Astrocyte (in vitro differentiated cells and primary cell): Measurements from ENCODE around the gene CACNA2D1. TPM values are rescaled to one million over a fixed set of nuclear protein-coding genes. Genes with fewer than 3 reads are reported as not detected.

ENCODE experiments used
- DNase-seq: peaks from one replicate; pipeline ENCODE4 v3.0.0-alpha.2; 2010; ENCODE audit warnings: low read depth
- FAIRE-seq: peaks from 2 replicates; lab custom pipeline; 2011; peaks lifted over from hg19 to GRCh38; lab: Jason Lieb, UNC
- H2AFZ ChIP-seq: 2 replicates; pipeline ENCODE4 v1.6.0; 2012; ENCODE audit warnings: low read depth, low read length, inconsistent platforms
- H3K27ac ChIP-seq: 2 replicates; pipeline ENCODE4 v1.5.1; 2011; ENCODE audit warnings: low read depth, low read length, inconsistent platforms
- H3K27me3 ChIP-seq: 2 replicates; pipeline ENCODE4 v1.6.0; 2011; ENCODE audit warnings: low read length, inconsistent platforms; ENCODE audit not compliant: insufficient read depth
- H3K36me3 ChIP-seq: 2 replicates; pipeline ENCODE4 v1.5.1; 2011; ENCODE audit warnings: low read length, inconsistent platforms; ENCODE audit not compliant: insufficient read depth
- H3K4me1 ChIP-seq: 2 replicates; pipeline ENCODE4 v1.5.1; 2011; ENCODE audit warnings: low read length, inconsistent platforms; ENCODE audit not compliant: insufficient read depth
- H3K4me2 ChIP-seq: 2 replicates; pipeline ENCODE4 v1.6.0; 2012; ENCODE audit warnings: low read length, inconsistent platforms
- H3K4me3 ChIP-seq: 2 replicates; pipeline ENCODE4 v1.5.1; 2011; ENCODE audit warnings: low read depth, mild to moderate bottlenecking, low read length, inconsistent platforms; ENCODE audit not compliant: insufficient read depth
- H3K79me2 ChIP-seq: 2 replicates; pipeline ENCODE4 v1.6.0; 2012; ENCODE audit warnings: mild to moderate bottlenecking, low read length, inconsistent platforms; ENCODE audit not compliant: insufficient read depth
- H3K9ac ChIP-seq: 2 replicates; pipeline ENCODE4 v1.6.0; 2012; ENCODE audit warnings: mild to moderate bottlenecking, low read length, inconsistent platforms
- H3K9me3 ChIP-seq: 2 replicates; pipeline ENCODE4 v1.5.1; 2012; ENCODE audit warnings: low read depth, mild to moderate bottlenecking, low read length, inconsistent platforms; ENCODE audit not compliant: insufficient read depth
- H4K20me1 ChIP-seq: 2 replicates; pipeline ENCODE4 v1.6.0; 2012; ENCODE audit warnings: low read length, inconsistent platforms; ENCODE audit not compliant: insufficient read depth
- H3K27ac Mint-ChIP-seq: one replicate; pipeline ENCODE4 v1.8.0; 2021; ENCODE audit warnings: mild to moderate bottlenecking, mixed read lengths; ENCODE audit not compliant: unreplicated experiment
- H3K27me3 Mint-ChIP-seq: one replicate; pipeline ENCODE4 v1.8.0; 2021; ENCODE audit warnings: low read depth, mixed read lengths; ENCODE audit not compliant: unreplicated experiment
- H3K36me3 Mint-ChIP-seq: one replicate; pipeline ENCODE4 v1.8.0; 2021; ENCODE audit warnings: low read depth, mixed read lengths; ENCODE audit not compliant: unreplicated experiment
- H3K4me1 Mint-ChIP-seq: one replicate; pipeline ENCODE4 v1.8.0; 2021; ENCODE audit warnings: low read depth, mixed read lengths; ENCODE audit not compliant: unreplicated experiment
- H3K4me3 Mint-ChIP-seq: one replicate; pipeline ENCODE4 v1.8.0; 2021; ENCODE audit warnings: mild to moderate bottlenecking, moderate library complexity, mixed read lengths; ENCODE audit not compliant: unreplicated experiment
- H3K9me3 Mint-ChIP-seq: one replicate; pipeline ENCODE4 v1.8.0; 2021; ENCODE audit warnings: mild to moderate bottlenecking, mixed read lengths; ENCODE audit not compliant: unreplicated experiment
- EZH2 ChIP-seq: IDR thresholded peaks from 2 replicates; pipeline ENCODE4 v1.6.1; 2012; ENCODE audit warnings: mild to moderate bottlenecking, low read length, inconsistent platforms; ENCODE audit not compliant: insufficient read depth
- total RNA-seq: library from RNA; stranded (reverse); gene quantifications from 2 replicates; pipeline ENCODE4 v1.2.1, GENCODE V29; 2021
- TF ChIP-seq, protein P1 (sequence below): IDR thresholded peaks from 2 replicates; pipeline ENCODE4 v1.5.1; 2011; ENCODE audit warnings: low read depth, mild to moderate bottlenecking, inconsistent platforms, low read length, moderate library complexity; ENCODE audit not compliant: insufficient read depth

The CACNA2D1 gene
- total RNA-seq, 1 donor from 2014 or later, result 53.4 TPM

DNA sequence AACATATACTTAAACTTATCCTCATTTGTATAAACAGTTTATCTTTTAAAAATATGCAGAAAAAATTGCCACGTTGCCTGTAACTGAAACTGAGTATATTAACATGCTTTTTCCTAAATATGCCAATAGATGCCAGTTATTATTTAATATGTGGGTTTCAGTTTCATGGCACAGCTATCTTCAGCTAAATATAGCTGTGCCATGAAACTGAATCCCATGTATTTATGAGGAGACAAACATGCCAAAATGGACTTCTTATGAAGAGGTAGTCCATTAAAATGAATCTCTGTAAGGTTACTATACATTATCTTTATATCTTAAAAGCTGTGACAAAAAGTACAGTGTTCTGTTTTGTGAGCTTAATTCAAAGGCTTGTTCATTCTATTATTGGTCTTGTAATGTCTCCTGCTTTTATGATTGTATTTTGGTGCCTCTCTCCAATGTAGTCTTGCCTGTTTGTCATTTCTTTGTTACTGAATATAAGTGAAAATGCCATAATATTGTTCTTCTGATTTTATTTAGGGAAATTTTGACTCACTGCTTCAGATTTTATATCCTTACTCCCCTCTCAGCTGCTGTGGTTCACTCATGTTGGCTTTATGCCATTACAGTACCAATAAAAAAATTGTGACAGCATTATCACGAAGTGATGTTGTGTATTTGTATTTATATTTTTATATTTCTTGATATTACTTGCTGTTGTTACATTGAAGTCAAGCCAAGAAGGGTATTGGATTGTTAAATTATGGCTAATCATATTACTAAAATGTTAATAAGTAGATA is 34.3 kb upstream of the CACNA2D1 start:
- H3K27ac ChIP-seq, result no peak overlapping the region
- no peak for FAIRE-seq

DNA sequence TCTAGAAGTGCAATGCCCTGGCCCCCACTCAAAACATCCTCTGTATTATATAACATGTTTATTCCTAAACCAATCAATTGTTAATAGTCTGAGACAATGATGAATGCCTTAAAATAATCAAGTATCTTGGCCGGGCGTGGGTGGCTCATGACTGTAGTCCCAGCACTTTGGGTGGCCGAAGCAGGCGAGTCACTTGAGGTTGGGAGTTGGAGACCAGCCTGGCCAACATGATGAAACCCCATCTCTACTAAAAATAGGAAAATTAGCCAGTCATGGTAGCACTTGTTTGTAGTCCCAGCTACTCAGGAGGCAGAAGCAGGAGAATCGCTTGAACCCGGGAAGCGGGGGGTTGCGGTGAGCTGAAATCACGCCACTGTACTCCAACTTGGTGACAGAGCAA is 29.4 kb upstream of the CACNA2D1 start:
- no peaks in the 10 kb centered on the region for H3K4me1 Mint-ChIP-seq
- Histone ChIP-seq H3K9me3 (no peaks in the 10 kb centered on the region), H3K79me2 (no peaks in the 10 kb centered on the region), H3K27ac (no peak overlapping the region), H4K20me1 (no peaks in the 10 kb centered on the region), H3K4me3 (no peak overlapping the region), H3K9ac (no peak overlapping the region), H3K27me3 (no peaks in the 10 kb centered on the region), H3K4me2 (no peak overlapping the region), H2AFZ (no peak overlapping the region), H3K36me3 (no peaks in the 10 kb centered on the region), H3K4me1 (no peaks in the 10 kb centered on the region)
- no peak overlapping the region for H3K4me3 Mint-ChIP-seq
- no peaks in the 10 kb centered on the region for H3K36me3 Mint-ChIP-seq
- no peaks in the 10 kb centered on the region for H3K27me3 Mint-ChIP-seq
- no peaks in the 10 kb centered on the region for H3K9me3 Mint-ChIP-seq
- FAIRE-seq, result no peak
- no peak overlapping the region for H3K27ac Mint-ChIP-seq
- TF ChIP-seq, protein P1, sequence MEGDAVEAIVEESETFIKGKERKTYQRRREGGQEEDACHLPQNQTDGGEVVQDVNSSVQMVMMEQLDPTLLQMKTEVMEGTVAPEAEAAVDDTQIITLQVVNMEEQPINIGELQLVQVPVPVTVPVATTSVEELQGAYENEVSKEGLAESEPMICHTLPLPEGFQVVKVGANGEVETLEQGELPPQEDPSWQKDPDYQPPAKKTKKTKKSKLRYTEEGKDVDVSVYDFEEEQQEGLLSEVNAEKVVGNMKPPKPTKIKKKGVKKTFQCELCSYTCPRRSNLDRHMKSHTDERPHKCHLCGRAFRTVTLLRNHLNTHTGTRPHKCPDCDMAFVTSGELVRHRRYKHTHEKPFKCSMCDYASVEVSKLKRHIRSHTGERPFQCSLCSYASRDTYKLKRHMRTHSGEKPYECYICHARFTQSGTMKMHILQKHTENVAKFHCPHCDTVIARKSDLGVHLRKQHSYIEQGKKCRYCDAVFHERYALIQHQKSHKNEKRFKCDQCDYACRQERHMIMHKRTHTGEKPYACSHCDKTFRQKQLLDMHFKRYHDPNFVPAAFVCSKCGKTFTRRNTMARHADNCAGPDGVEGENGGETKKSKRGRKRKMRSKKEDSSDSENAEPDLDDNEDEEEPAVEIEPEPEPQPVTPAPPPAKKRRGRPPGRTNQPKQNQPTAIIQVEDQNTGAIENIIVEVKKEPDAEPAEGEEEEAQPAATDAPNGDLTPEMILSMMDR, result no peak
- no peak for TF ChIP-seq EZH2
- DNase-seq, result no peak

More for the DNA sequence above, 34.3 kb upstream of the CACNA2D1 start:
- no peak overlapping the region for H3K4me3 ChIP-seq
- no peaks in the 10 kb centered on the region for H3K79me2 ChIP-seq
- DNase-seq, result no peak
- Mint-ChIP-seq H3K27ac (no peak overlapping the region), H3K9me3 (no peaks in the 10 kb centered on the region), H3K36me3 (no peaks in the 10 kb centered on the region), H3K4me1 (no peaks in the 10 kb centered on the region), H3K4me3 (no peak overlapping the region), H3K27me3 (no peaks in the 10 kb centered on the region)
- no peak overlapping the region for H2AFZ ChIP-seq
- H3K4me1 ChIP-seq, result no peaks in the 10 kb centered on the region
- H3K36me3 ChIP-seq, result no peaks in the 10 kb centered on the region
- no peak for TF ChIP-seq EZH2
- TF ChIP-seq, protein P1, result no peak
- H3K27me3 ChIP-seq, result no peaks in the 10 kb centered on the region
- no peaks in the 10 kb centered on the region for H4K20me1 ChIP-seq
- no peaks in the 10 kb centered on the region for H3K9me3 ChIP-seq
- no peak overlapping the region for H3K4me2 ChIP-seq
- no peak overlapping the region for H3K9ac ChIP-seq
